AG20443 (cell line): ENCODE measurements around the gene ZNF90.
"Not testable (repeated sequence)": the region's sequence is repeated elsewhere in the genome, so short reads cannot be mapped to it uniquely, and the experiment has no call there.

Experiments used
- DNase-seq: peaks from one replicate; pipeline ENCODE4 v3.0.0; 2012; ENCODE audit warnings: low spot score, mixed read lengths

ZNF90 gene

GRCh38 chr19:20103091-20103740 is 25.4 kb downstream of the ZNF90 start:
- no peak for DNase-seq

DNA sequence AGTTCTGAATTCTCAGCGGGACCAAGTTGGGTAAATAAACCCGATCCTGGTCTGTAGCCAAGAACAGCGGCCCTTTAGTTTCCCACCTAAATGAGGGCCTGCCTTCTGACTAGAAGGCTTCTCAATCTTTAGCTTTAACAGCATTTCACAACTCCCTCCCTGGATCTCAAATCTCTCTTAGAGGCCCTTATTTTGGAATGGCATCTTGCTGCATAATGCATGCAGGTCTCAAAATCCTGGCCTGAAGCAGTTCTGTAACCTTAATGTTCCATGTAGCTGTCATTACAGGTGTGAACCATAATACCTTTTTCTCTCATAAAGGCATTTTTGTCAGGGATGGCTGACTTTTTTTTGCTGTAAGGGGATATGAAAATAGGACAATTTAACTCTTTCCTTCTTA is 29.5 kb downstream of the ZNF90 start:
- DNase-seq, result no peak

- DNase-seq, result not testable (repeated sequence)
Observed at GRCh38 chr19:20118064-20118839, 40.5 kb downstream of the ZNF90 start.

DNA sequence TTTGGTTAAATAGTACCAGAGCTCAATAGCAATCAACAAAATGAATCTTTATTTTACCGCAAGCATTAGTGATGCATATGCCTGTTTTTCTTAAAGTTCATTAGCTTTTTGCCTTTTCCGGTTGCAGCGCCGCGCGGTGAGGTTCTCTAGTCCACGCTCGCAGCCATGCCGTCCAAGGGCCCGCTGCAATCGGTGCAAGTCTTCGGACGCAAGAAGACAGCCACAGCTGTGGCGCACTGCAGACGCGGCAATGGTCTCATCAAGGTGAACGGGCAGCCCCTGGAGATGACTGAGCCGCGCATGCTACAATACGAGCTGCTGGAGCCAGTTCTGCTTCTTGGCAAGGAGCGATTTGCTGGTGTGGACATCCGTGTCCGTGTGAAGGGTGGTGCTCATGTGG is 47.1 kb downstream of the ZNF90 start:
- DNase-seq, result no peak

- DNase-seq, result not testable (repeated sequence)
Observed at GRCh38 chr19:20132933-20133332, 55.1 kb downstream of the ZNF90 start.

- not testable (repeated sequence) for DNase-seq
Observed at GRCh38 chr19:20137714-20138113, 59.9 kb downstream of the ZNF90 start.

GRCh38 chr19:20151617-20152145 is 73.9 kb downstream of the ZNF90 start:
- no peak for DNase-seq

- DNase-seq, result not testable (repeated sequence)
Observed at GRCh38 chr19:20152506-20152905, 74.7 kb downstream of the ZNF90 start.

DNA sequence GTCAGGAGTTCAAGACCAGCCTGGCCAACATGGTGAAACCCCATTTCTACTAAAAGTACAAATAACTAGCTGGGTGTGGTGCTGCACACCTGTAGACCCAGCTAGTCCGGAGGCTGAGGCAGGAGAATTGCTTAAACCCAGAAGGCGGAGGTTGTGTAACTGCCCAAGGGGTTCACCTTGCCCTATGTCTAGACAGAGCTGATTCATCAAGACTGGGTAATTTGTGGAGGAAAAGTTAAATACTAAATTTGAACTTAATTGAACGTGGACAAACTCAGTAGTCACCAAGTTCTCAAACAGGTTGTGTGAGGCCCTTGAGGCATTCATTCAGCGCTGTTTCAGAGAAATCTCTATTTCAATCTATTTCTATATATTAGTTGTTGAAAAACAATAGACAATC is 75.5 kb downstream of the ZNF90 start:
- DNase-seq, result no peak

- no peak for DNase-seq
Observed at GRCh38 chr19:20154636-20155035, 76.8 kb downstream of the ZNF90 start.

GRCh38 chr19:20162821-20163220 is 85.0 kb downstream of the ZNF90 start:
- DNase-seq, result no peak

- no peak for DNase-seq
Observed at GRCh38 chr19:20164456-20164855, 86.7 kb downstream of the ZNF90 start.

- DNase-seq, result no peak
Observed at GRCh38 chr19:20165971-20166592, 88.3 kb downstream of the ZNF90 start.

DNA sequence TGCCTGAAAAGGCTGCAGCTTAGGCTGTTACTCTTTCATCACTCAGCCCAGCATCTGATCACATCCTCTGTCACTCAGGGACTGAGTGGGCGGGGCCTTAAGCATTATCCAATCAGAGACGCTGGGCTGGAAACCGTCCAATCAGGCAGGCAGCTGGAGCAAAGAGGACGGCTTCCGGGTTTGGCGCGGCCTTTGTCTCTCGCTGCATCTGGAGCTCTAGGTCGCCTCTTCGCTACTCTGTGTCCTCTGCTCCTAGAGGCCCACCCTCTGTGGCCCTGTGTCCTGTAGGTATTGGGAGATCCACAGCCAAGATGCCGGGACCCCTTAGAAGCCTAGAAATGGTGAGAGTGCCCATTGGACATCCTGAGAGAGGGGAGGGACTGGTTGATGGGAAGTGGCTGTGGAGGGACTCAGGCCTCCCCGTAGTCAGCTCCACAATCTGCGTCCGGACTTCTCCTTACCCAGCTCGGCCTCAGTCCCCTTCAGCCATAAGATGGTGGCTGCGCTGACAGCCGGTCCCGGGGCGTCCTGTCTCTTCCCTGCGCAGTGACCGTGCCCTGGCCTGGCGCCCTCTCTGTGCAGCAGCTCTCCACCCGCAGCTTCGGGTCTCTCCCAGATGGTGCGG is 89.3 kb downstream of the ZNF90 start, which contains the start of gene ZNF486:
Gene ZNF486, plus strand, starts transcription at position 195 of the 625 bp plus-strand sequence. Its CDS starts 117 bp downstream, at position 312.
- peak; percentile 90 for DNase-seq

DNA sequence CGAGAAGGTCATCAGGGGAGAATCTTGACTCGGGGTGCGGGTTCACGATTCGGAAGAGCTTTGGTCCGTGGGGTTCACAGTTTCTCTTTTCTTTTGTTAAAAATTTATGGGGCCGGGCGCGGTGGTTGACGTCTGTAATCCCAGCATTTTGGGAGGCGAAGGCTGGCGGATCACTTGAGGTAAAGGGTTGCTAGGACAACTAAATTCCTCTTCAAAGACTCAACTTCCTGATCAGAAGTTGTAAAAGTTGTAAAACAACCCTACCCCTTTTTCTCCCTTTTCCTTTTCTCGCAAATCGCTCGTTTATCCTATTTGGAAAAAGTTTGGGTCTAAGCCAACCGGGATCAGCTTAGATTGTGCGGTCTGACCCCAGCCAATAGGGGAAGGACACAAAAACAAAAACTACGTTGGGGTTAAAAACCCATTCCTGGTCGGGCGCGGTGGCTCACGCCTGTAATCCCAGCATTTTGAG is 89.9 kb downstream of the ZNF90 start:
- DNase-seq, result peak; percentile 14
